IMR-90 (cell line): ENCODE data around the gene COL28A1.

Experiments used
- BHLHE40 ChIP-seq: fragments of 150-350 bp; IDR thresholded peaks from 2 replicates; pipeline ENCODE4 v1.6.1; 2016; ENCODE audit warnings: mild to moderate bottlenecking, low read depth, low read length
- CEBPB ChIP-seq: IDR thresholded peaks from 2 replicates; pipeline ENCODE4 v1.6.1; 2012; ENCODE audit warnings: low read depth, low read length, improper control_type of control experiment
- CHD1 ChIP-seq: IDR thresholded peaks from 2 replicates; pipeline ENCODE4 v1.6.1; 2012; ENCODE audit warnings: low read depth, low read length, improper control_type of control experiment
- CTCF ChIP-seq: conservative IDR thresholded peaks from 2 replicates; pipeline ENCODE4 v1.5.1; 2012; ENCODE audit warnings: mild to moderate bottlenecking, low read depth, low read length, improper control_type of control experiment
- FOS ChIP-seq: fragments of 150-350 bp; IDR thresholded peaks from 2 replicates; pipeline ENCODE4 v1.6.1; 2016; ENCODE audit warnings: low read depth, low read length
- MAZ ChIP-seq: IDR thresholded peaks from 2 replicates; pipeline ENCODE4 v1.6.1; 2012; ENCODE audit warnings: low read depth, mild to moderate bottlenecking, low read length, improper control_type of control experiment, moderate library complexity, borderline replicate concordance
- MXI1 ChIP-seq: IDR thresholded peaks from 2 replicates; pipeline ENCODE4 v1.6.1; 2012; ENCODE audit warnings: low read depth, mild to moderate bottlenecking, low read length, moderate library complexity, borderline replicate concordance
- NFE2L2 ChIP-seq: fragments of 150-350 bp; IDR thresholded peaks from 2 replicates; pipeline ENCODE4 v1.6.1; 2016; ENCODE audit warnings: low read depth, mild to moderate bottlenecking, low read length
- POLR2A ChIP-seq: IDR thresholded peaks from 2 replicates; pipeline ENCODE4 v1.6.1; 2012; ENCODE audit warnings: mild to moderate bottlenecking, low read depth, low read length
- RCOR1 ChIP-seq: IDR thresholded peaks from 2 replicates; pipeline ENCODE4 v1.6.1; 2012; ENCODE audit warnings: mild to moderate bottlenecking, low read length, improper control_type of control experiment; ENCODE audit not compliant: insufficient replicate concordance
- RFX5 ChIP-seq: IDR thresholded peaks from 2 replicates; pipeline ENCODE4 v1.8.0; 2012; ENCODE audit warnings: low read depth, mild to moderate bottlenecking, low read length, moderate library complexity
- USF2 ChIP-seq: fragments of 150-350 bp; IDR thresholded peaks from 2 replicates; pipeline ENCODE4 v1.6.1; 2017; ENCODE audit warnings: mild to moderate bottlenecking, antibody characterized with exemption, low read length, low read depth

- TF ChIP-seq POLR2A (no peak), CTCF (no peak), CHD1 (no peak), MAZ (no peak), MXI1 (no peak), CEBPB (no peak), FOS (no peak), RFX5 (no peak), BHLHE40 (no peak), RCOR1 (no peak), NFE2L2 (no peak), USF2 (no peak)
Observed at GRCh38 chr7:7375538-7375937, 160.1 kb downstream of the COL28A1 start.
